Measurements from ENCODE around the gene MISFA.

Gene MISFA

GRCh38 chr11:18599739-18600230, at the start of gene MISFA:
Gene MISFA, plus strand, starts transcription at chr11:18599789. Its CDS starts 140 bp downstream, at chr11:18599929.
- DNase-seq (ENCODE audit: low read depth, low spot score), result no peak
- TF ChIP-seq CTCF (IDR thresholded peaks at IDR 0.05; ENCODE audit: low read depth, low read length), result no peak
- in situ Hi-C loops (cut with HindIII; ENCODE audit: low sequenced_read_pairs), result no loop called here
- H3K4me3 ChIP-seq (ENCODE audit: low read depth, low read length), result no peak within 1 kb of the TSS

- in situ Hi-C loops (cut with HindIII; ENCODE audit: low sequenced_read_pairs), result no loop called here
- DNase-seq (ENCODE audit: low read depth, low spot score), result no peak
- TF ChIP-seq CTCF (IDR thresholded peaks at IDR 0.05; ENCODE audit: low read depth, low read length), result no peak
- no peak overlapping the region for H3K4me3 ChIP-seq (ENCODE audit: low read depth, low read length)
Measured at GRCh38 chr11:18563090-18563730, 36.4 kb upstream of the MISFA start.

GRCh38 chr11:18564149-18564548, 35.4 kb upstream of the MISFA start:
- in situ Hi-C loops (cut with HindIII; ENCODE audit: low sequenced_read_pairs), result no loop called here
- TF ChIP-seq CTCF (IDR thresholded peaks at IDR 0.05; ENCODE audit: low read depth, low read length), result no peak
- no peak for DNase-seq (ENCODE audit: low read depth, low spot score)
- H3K4me3 ChIP-seq (ENCODE audit: low read depth, low read length), result no peak overlapping the region

- H3K4me3 ChIP-seq (ENCODE audit: low read depth, low read length), result no peak overlapping the region
- DNase-seq (ENCODE audit: low read depth, low spot score), result no peak
- in situ Hi-C loops (cut with HindIII; ENCODE audit: low sequenced_read_pairs), result no loop called here
- no peak for TF ChIP-seq CTCF (IDR thresholded peaks at IDR 0.05; ENCODE audit: low read depth, low read length)
Measured at GRCh38 chr11:18566406-18566805, 33.2 kb upstream of the MISFA start.

GRCh38 chr11:18567081-18567480, 32.5 kb upstream of the MISFA start:
- in situ Hi-C loops (cut with HindIII; ENCODE audit: low sequenced_read_pairs), result no loop called here
- no peak for TF ChIP-seq CTCF (IDR thresholded peaks at IDR 0.05; ENCODE audit: low read depth, low read length)
- no peak overlapping the region for H3K4me3 ChIP-seq (ENCODE audit: low read depth, low read length)
- no peak for DNase-seq (ENCODE audit: low read depth, low spot score)

GRCh38 chr11:18575361-18575760, 24.2 kb upstream of the MISFA start:
- H3K4me3 ChIP-seq (ENCODE audit: low read depth, low read length), result no peak overlapping the region
- in situ Hi-C loops (cut with HindIII; ENCODE audit: low sequenced_read_pairs), result no loop called here
- no peak for TF ChIP-seq CTCF (IDR thresholded peaks at IDR 0.05; ENCODE audit: low read depth, low read length)
- no peak for DNase-seq (ENCODE audit: low read depth, low spot score)
